GM06990 (cell line): ENCODE data around the gene OTP.

Source experiments
- DNase-seq: peaks from one replicate; pipeline ENCODE4 v3.0.0-alpha.2; 2011; ENCODE audit not compliant: insufficient read length; ENCODE audit errors: extremely low read depth
- H3K27me3 ChIP-seq: replicated peaks from 2 replicates; pipeline ENCODE4 v1.6.0; 2011; ENCODE audit warnings: low read length; ENCODE audit not compliant: control insufficient read depth, insufficient read depth
- H3K36me3 ChIP-seq: 2 replicates; pipeline ENCODE4 v1.5.1; 2011; ENCODE audit warnings: low read length; ENCODE audit not compliant: control insufficient read depth, insufficient read depth
- H3K4me3 ChIP-seq: replicated peaks from 2 replicates; pipeline ENCODE4 v1.5.1; 2011; ENCODE audit warnings: low read depth, mild to moderate bottlenecking, control low read depth, low read length
- TF ChIP-seq, protein P1 (sequence below): IDR thresholded peaks from 2 replicates; pipeline ENCODE4 v1.5.1; 2011; ENCODE audit warnings: low read length, control low read depth, mild to moderate bottlenecking, inconsistent platforms; ENCODE audit not compliant: insufficient read depth, poor library complexity, severe bottlenecking

The OTP gene

DNA sequence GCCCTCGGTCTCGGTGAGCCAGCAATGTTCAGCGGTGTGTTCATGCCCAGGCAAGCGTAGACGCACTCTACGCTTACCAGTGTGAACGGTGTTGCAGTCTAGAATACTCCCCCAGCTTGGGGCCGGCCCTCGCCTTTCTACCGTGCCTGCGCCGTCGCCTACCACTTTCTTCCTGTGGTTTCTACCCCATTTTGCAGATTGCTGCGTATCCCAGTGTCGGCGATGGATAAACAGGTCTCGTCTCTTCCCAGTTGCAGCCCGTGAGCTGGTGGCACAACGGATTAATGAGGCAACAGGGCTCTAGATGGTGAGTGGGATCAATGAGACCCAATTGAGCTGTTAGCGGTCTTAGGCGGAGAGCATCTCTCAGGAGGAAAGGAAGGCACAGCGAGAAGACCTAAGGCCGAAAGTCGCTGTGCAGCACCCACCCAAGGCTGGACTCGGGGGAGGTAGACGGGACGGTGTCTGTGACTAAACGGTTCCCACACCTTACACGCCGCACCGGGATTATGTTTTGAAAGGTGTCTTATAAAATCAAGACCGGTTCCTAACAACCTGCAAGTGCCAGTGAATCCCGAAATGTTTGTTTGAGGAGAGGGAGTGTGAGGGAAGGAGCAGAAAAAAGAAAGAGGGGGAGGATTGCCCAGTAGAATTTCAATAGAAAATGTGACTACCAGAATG, 5.8 kb downstream of the OTP start:
- no peak for DNase-seq
- Histone ChIP-seq H3K27me3 (no peaks in the 10 kb centered on the region; the same call in 1 of the 2 replicates), H3K36me3 (no peaks in the 10 kb centered on the region), H3K4me3 (no peak overlapping the region)
- TF ChIP-seq, protein P1, sequence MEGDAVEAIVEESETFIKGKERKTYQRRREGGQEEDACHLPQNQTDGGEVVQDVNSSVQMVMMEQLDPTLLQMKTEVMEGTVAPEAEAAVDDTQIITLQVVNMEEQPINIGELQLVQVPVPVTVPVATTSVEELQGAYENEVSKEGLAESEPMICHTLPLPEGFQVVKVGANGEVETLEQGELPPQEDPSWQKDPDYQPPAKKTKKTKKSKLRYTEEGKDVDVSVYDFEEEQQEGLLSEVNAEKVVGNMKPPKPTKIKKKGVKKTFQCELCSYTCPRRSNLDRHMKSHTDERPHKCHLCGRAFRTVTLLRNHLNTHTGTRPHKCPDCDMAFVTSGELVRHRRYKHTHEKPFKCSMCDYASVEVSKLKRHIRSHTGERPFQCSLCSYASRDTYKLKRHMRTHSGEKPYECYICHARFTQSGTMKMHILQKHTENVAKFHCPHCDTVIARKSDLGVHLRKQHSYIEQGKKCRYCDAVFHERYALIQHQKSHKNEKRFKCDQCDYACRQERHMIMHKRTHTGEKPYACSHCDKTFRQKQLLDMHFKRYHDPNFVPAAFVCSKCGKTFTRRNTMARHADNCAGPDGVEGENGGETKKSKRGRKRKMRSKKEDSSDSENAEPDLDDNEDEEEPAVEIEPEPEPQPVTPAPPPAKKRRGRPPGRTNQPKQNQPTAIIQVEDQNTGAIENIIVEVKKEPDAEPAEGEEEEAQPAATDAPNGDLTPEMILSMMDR, result no peak

DNA sequence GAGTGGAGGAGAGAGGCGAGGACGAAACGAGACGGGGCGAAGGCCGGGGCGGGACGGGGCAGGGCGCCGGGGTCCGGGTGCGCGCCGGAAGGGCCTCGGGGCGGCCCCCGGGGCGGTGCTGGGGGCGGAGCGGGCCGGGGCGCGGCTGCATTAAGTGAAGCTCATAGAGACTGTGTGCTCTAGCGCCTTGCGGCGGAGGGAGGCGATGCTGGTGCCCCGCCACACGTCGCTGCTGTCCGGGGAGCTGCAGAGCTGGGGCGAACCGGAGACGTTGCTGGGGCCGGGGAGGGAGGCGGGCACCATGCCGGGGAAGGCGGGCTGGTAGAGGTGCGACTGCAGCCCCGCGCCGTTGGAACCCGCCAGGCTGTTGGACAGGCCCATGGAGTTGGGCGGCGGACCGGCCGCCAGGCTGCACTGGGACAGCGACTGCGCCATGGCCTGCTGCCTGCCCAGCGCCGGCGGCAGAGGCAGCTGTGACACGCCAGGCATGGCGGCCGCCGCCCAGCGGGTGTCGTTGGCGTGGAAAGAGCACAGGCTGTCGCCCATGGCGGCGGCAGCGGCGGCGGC, 8.3 kb downstream of the OTP start:
- peak overlapping the region; percentile 72 for H3K4me3 ChIP-seq
- no peaks in the 10 kb centered on the region for H3K36me3 ChIP-seq
- peak; percentile 92 for DNase-seq
- TF ChIP-seq, protein P1, result peak; percentile 62
- H3K27me3 ChIP-seq, result no peaks in the 10 kb centered on the region

DNA sequence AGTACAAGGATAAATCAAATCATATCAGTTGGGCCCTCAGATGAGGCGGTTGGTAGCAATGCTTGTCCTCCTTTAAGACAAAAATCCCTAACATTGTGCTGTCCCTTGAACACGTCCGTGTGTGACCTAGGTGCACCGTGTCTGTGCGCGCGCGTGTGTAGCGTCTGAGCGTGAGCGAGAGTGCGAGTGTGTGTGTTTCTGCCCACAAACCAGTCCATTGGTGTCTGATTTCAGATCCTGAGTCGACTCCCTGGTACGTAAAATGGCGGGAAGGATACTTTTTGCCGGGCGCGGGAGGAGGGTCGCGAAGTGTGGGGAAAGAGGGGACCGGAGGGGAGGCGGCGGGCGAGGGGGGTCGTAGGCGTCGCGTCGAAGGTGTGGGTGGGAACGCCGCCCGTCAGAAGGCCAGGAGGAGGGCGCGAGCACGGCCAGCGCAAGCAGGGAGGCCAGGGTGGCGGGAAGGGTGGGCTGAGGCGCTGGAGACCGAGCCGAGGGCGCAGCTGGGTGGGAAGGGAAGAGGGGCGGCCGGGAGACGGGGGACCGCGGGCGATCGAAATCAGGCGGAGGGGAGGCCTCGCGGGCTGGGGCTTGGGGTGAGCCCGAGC, 8.9 kb downstream of the OTP start:
- Histone ChIP-seq H3K4me3 (peak overlapping the region; percentile 72), H3K27me3 (no peaks in the 10 kb centered on the region), H3K36me3 (no peaks in the 10 kb centered on the region)
- no peak for DNase-seq
- TF ChIP-seq, protein P1, result no peak

DNA sequence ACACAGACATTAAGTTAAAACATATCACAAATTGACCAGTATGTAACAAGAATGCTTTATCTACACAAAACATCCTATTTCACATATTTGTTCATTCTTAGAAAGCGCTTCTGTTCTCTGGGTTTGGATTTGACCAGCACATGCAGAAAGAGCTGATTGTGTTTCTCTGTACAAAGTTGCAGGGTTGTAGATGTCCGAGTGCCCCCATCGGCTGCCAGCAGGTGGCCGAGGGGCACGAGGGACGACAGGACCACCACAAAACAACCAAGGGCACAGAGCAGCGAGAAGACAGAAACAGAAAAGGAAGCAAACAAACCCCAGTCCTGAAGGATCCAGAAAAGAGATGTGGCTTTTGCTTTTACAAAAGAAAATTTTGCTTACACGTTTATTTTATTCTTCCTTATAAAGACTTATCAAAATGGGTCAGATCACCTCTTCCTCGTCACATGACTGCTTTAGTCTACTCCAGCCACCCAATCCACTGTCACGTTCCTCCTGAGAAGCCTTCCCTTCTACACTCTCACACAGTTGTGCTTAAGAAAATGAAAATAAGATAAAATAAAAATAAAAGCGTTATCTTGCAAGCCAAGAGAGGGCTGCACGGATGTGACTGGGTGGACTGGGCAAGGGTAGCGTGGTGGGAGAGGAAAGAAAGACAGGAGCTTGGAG, 9.5 kb downstream of the OTP start:
- DNase-seq, result no peak

DNA sequence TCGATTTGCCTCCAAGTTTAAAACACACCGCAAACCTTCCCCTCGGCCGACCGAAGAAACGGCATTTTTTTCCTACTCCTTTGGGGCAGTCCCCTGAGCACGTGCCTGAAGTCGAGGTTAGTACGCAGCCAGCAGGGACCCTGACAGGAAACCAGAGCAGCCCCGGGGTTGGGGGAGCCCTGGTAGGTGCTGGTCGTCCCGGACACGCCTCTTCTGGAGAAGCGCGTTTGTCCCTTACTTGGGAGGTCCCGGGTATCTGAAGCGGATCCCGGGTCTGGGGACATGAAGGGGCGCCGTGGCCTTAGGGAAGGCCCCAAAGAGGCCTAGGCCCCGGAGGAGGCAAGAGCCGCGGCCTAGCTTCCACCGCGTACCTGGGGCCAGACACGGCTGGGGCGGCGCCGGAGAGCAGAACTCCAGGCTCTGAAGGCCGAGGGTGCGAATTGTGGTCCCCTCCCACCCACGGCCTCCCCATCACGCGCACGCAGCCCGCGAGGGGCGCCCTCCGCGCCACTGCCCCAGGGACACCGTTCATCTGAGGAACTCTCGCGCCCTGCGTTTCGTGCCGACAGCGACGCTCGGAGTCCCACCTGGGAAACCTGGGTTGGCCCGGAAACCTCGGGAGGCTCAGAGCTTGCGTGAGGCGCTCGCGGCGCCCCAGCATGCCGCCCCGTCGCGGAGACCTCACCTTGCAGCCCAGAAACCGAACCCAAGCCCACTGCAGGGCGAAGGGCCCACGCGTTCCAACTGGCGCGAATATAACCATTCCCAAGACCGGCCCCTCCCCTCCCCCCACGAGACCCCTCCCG, 10.4 kb downstream of the OTP start:
- Histone ChIP-seq H3K4me3 (no peak overlapping the region), H3K36me3 (no peaks in the 10 kb centered on the region), H3K27me3 (no peaks in the 10 kb centered on the region)
- TF ChIP-seq, protein P1, result no peak
- no peak for DNase-seq

More for the DNA sequence above, 9.5 kb downstream of the OTP start:
- peak overlapping the region; percentile 72 for H3K4me3 ChIP-seq
- TF ChIP-seq, protein P1, result peak; percentile 21
- H3K36me3 ChIP-seq, result no peaks in the 10 kb centered on the region
- H3K27me3 ChIP-seq, result no peaks in the 10 kb centered on the region
